Spleen (tissue), 11 donors: ENCODE measurements around the gene CPHXL2. TPM values are rescaled to one million over a fixed set of nuclear protein-coding genes. Genes with fewer than 3 reads are reported as not detected.

Experiments
- DNase-seq: peaks from one replicate; pipeline ENCODE4 v3.0.0-alpha.2; 2020
- H3K27ac ChIP-seq, 8 donors: fragments of 200-600 bp; sonication (generic) in 7 of 8; 1 replicate in 4 of 8; 2 replicates in 4 of 8; pipeline versions ENCODE4 v1.5.0 to v1.8.0; 2016 to 2021; ENCODE audit warnings: inconsistent platforms in 4 of 8, mild to moderate bottlenecking in 4 of 8, moderate library complexity in 1 of 8
- H3K27me3 ChIP-seq, 7 donors: fragments of 200-600 bp; sonication (generic) in 6 of 7; replicated peaks in 1 of 7; 1 replicate in 4 of 7; 2 replicates in 3 of 7; pipeline versions ENCODE4 v1.5.0 to v1.8.0; 2016 to 2021; ENCODE audit warnings: inconsistent platforms in 3 of 7, mild to moderate bottlenecking in 1 of 7
- H3K36me3 ChIP-seq, 6 donors: fragments of 200-600 bp; sonication (generic) in 5 of 6; 1 replicate in 4 of 6; 2 replicates in 2 of 6; pipeline versions ENCODE4 v1.5.0 to v1.8.0; 2016 to 2021; ENCODE audit warnings: inconsistent platforms in 2 of 6
- H3K4me1 ChIP-seq, 6 donors: fragments of 200-600 bp; sonication (generic) in 5 of 6; 1 replicate in 3 of 6; 2 replicates in 3 of 6; pipeline versions ENCODE4 v1.5.0 to v1.8.0; 2016 to 2021; ENCODE audit warnings: inconsistent platforms in 3 of 6
- H3K4me3 ChIP-seq, 8 donors: fragments of 200-600 bp; sonication (generic) in 7 of 8; 1 replicate in 4 of 8; 2 replicates in 4 of 8; pipeline versions ENCODE4 v1.5.0 to v1.8.0; 2016 to 2021; ENCODE audit warnings: inconsistent platforms in 4 of 8, mild to moderate bottlenecking in 4 of 8, moderate library complexity in 2 of 8
- H3K9me3 ChIP-seq, 8 donors: fragments of 200-600 bp; sonication (generic) in 7 of 8; 1 replicate in 4 of 8; 2 replicates in 4 of 8; pipeline versions ENCODE4 v1.5.0 to v1.8.0; 2016 to 2021; ENCODE audit warnings: inconsistent platforms in 4 of 8
- POLR2A ChIP-seq, 3 donors: fragments of 450-650 bp; IDR thresholded peaks; one replicate each; pipeline ENCODE4 v1.5.1; 2017; ENCODE audit warnings: antibody characterized with exemption in 3 of 3, mild to moderate bottlenecking in 1 of 3
- POLR2AphosphoS5 ChIP-seq, 3 donors: sonication (generic); formaldehyde crosslinking; IDR thresholded peaks; one replicate each; pipeline ENCODE4 v1.5.1; 2017; ENCODE audit warnings: antibody characterized with exemption in 3 of 3
- WGBS, 5 donors: extraction: QIAGEN DNeasy Blood & Tissue Kit in 3 of 5; methylation state at CpG; one replicate each; pipeline versions ENCODE4 v1.1.5 to v1.1.7; 2013 to 2018; 5-methylcytosine and 5-hydroxymethylcytosine counted together
- intact Hi-C: fragments of 100-400 bp; cut with DNase I; formaldehyde crosslinking; loops from one replicate; pipeline ENCODE4 v1.15.0; 2023; ENCODE audit warnings: low total_unique reads
- polyA plus RNA-seq, 3 donors: library from polyadenylated mRNA; stranded (reverse); fragments of 200-250 nt; gene quantifications; one replicate each; pipeline ENCODE4 v1.2.1, GENCODE V29; 2013
- total RNA-seq, 7 donors: library from RNA; depleted of rRNA in 3 of 7; stranded (reverse); fragments of >200 nt in 3 of 7; fragmentation: NEBNext Ultra II Directional in 4 of 7; extraction: Animal tissue kit (Norgen Biotek cat#: 25700) in 4 of 7; gene quantifications; one replicate each; pipeline versions ENCODE4 v1.1.0 to v1.2.1, GENCODE V29; 2016 to 2021
- TF ChIP-seq, protein P1 (sequence below), 11 experiments: fragments of 200-600 bp in 7 of 11; fragments of 450-650 bp in 4 of 11; sonication (generic) in 4 of 11; IDR thresholded peaks in 8 of 11; conservative IDR thresholded peaks in 3 of 11; 1 replicate in 7 of 11; 2 replicates in 4 of 11; pipeline versions ENCODE4 v1.4.0 to v1.8.0; 2016 to 2021; ENCODE audit warnings: antibody characterized with exemption in 11 of 11, inconsistent platforms in 4 of 11, mild to moderate bottlenecking in 1 of 11
- donor health status: healthy with polysubstance abuse.
- donor health status: DM: no; HTN: no; CAD: no; lungs with moderate emphysema.
- donor health status: DM: no; HTN: no; CAD: no.
- donor health status: Bipolar disorder and iron deficiency.
- donor health status: healthy.
- donor health status: DM: no; HTN: no; CAD: no.
- donor health status: DM: yes; HTN: yes; CAD: no.

CPHXL2 gene
- total and polyA plus RNA-seq, 10 donors, result 0.06 TPM; not detected in 9

DNA sequence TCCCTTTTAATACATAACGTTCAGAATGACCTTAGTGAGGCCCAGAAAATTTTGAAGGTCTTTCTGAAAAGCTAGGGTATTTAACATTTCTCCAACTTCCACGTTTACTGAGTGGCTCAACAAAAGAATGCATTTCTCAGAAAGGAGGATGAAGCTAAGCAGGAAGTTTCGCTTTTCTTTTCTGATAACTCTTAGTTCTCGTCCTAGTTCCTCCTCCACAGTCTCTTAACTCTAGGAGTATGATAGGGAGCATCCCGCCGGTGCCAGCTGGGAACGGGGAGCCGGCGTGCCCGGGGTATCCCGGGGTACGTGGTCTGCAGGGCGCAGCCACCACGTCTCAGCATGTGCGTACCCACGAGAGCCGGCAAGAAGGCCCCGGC, 29.7 kb downstream of the CPHXL2 start:
- Histone ChIP-seq H3K4me1 (peaks cover 49 to 77% (median 63%) of the 10 kb centered on the region in 6 donors), H3K36me3 (peaks cover 0 to 36% (median 20%) of the 10 kb centered on the region in 6 donors), H3K27me3 (no peaks in the 10 kb centered on the region), H3K9me3 (no peaks in the 10 kb centered on the region), H3K27ac (peak overlapping the region; percentile 85 to 99 (median 98)), H3K4me3 (peak overlapping the region; percentile 92 to 100 (median 98))
- TF ChIP-seq POLR2A (IDR thresholded peaks at IDR 0.05) (no peak), POLR2AphosphoS5 (IDR thresholded peaks at IDR 0.05) (no peak)
- TF ChIP-seq, protein P1, sequence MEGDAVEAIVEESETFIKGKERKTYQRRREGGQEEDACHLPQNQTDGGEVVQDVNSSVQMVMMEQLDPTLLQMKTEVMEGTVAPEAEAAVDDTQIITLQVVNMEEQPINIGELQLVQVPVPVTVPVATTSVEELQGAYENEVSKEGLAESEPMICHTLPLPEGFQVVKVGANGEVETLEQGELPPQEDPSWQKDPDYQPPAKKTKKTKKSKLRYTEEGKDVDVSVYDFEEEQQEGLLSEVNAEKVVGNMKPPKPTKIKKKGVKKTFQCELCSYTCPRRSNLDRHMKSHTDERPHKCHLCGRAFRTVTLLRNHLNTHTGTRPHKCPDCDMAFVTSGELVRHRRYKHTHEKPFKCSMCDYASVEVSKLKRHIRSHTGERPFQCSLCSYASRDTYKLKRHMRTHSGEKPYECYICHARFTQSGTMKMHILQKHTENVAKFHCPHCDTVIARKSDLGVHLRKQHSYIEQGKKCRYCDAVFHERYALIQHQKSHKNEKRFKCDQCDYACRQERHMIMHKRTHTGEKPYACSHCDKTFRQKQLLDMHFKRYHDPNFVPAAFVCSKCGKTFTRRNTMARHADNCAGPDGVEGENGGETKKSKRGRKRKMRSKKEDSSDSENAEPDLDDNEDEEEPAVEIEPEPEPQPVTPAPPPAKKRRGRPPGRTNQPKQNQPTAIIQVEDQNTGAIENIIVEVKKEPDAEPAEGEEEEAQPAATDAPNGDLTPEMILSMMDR (IDR thresholded peaks at IDR 0.05 in 8 of 11, conservative IDR thresholded peaks at IDR 0.05 in 3 of 11), result no peak
- DNase-seq, result no peak
- intact Hi-C loops, result no loop called here
- 0 to 1% (median 0%) methylated on average over 15 to 18 of the region's 18 CpGs for WGBS, 5 donors

DNA sequence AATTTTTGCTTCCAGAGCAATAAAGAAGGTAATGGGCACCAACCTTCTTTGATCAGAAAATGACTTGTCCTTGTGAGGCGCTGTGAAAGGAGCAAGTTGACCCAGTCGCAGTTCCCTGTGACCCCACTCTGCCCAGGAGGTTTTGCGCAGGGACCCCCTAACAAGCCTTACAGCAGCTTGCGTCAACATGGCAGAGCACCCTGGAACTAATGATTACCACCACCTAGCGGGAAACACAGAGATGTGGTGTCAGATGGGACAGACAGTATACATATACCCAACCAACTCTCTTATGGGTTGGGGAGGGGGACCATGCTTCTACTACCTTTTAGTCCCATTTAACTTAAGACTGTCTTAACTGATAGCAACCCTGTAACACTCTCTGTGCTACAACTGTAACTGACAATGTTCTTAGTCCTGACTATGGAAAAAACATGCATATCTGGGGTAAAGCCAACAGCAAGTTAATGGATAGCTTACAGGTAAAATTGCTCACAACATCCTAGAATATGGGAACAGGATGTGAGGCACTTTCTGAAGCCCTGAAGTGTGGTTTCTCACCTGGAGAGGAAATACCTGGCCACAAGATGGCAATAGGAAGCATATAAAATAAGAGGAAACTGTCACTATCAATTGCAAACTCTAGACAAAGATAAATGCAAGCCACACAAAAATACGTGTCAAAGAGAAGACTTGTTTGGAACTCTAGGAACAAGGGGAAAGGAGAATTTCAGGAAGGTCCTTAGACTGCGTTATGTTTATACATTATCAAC, 32.4 kb downstream of the CPHXL2 start:
- Histone ChIP-seq H3K27ac (peak overlapping the region in 2 of 8 donors; percentile 5 to 52), H3K36me3 (peaks cover 0 to 63% (median 46%) of the 10 kb centered on the region in 6 donors), H3K4me3 (peak overlapping the region in 1 of 8 donors; percentile 14), H3K9me3 (no peaks in the 10 kb centered on the region), H3K27me3 (no peaks in the 10 kb centered on the region), H3K4me1 (peaks cover 29 to 62% (median 38%) of the 10 kb centered on the region in 6 donors)
- intact Hi-C loops, result no loop called here
- DNase-seq, result no peak
- no peak for TF ChIP-seq POLR2AphosphoS5 (IDR thresholded peaks at IDR 0.05)
- TF ChIP-seq, protein P1 (IDR thresholded peaks at IDR 0.05 in 8 of 11, conservative IDR thresholded peaks at IDR 0.05 in 3 of 11), result no peak
- TF ChIP-seq POLR2A (IDR thresholded peaks at IDR 0.05), result no peak
- 86 to 90% (median 89%) methylated on average over 7 of the region's 7 CpGs for WGBS, 5 donors

DNA sequence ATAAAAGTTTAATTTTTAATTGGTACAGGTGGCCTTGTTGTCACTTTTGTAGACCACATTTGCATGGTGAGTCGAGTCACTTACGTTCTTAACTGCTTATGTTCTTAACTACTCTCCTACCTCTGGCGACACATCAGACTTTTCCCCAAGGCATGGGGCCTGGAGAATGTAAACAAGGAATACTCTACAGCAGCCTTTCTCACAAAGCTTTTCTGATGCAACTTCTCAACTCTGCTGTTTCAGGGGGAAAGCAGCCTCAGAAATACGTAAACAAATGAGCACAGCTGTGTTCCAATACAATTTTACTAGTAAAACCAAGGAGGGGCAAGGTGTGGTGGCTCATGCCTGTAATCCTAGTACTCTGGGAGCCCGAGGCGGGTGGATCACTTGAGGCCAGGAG, 36.2 kb downstream of the CPHXL2 start:
- 91 to 98% (median 96%) methylated on average over 6 of the region's 6 CpGs for WGBS, 5 donors
- Histone ChIP-seq H3K4me1 (peaks cover 16 to 54% (median 24%) of the 10 kb centered on the region in 6 donors), H3K9me3 (no peaks in the 10 kb centered on the region), H3K36me3 (peaks cover 0 to 100% (median 82%) of the 10 kb centered on the region in 6 donors), H3K4me3 (no peak overlapping the region), H3K27me3 (no peaks in the 10 kb centered on the region), H3K27ac (no peak overlapping the region)
- TF ChIP-seq POLR2A (IDR thresholded peaks at IDR 0.05), result no peak
- intact Hi-C loops, result no loop called here
- DNase-seq, result no peak

DNA sequence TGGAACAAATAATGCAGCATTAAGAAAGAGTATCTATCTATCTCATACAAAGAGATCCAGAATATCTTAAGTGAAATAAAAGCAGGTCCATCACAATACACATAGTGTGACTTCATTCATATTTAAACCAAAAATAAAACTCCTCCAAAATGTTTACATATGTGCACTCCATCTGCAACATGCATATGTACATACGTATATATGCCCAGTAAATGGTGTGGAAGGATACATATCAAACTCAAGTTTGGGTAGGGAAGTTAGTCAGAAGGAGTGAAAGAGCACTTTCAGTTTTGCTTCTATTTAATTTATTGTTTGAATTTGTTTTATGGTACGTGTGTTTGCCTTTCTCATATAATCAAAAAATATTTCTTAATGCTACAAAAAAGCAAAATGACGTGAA, 41.8 kb downstream of the CPHXL2 start:
- H3K4me1 ChIP-seq, result peaks cover 0 to 9% (median 0%) of the 10 kb centered on the region in 6 donors
- no peak overlapping the region for H3K27ac ChIP-seq
- no peak overlapping the region for H3K4me3 ChIP-seq
- peaks cover 11 to 100% (median 98%) of the 10 kb centered on the region in 6 donors for H3K36me3 ChIP-seq
- TF ChIP-seq POLR2AphosphoS5 (IDR thresholded peaks at IDR 0.05) (no peak), POLR2A (IDR thresholded peaks at IDR 0.05) (no peak)
- TF ChIP-seq, protein P1 (IDR thresholded peaks at IDR 0.05 in 8 of 11, conservative IDR thresholded peaks at IDR 0.05 in 3 of 11), result no peak
- DNase-seq, result no peak
- H3K27me3 ChIP-seq, result no peaks in the 10 kb centered on the region
- intact Hi-C loops, result no loop called here
- WGBS, 5 donors, result 72 to 92% (median 90%) methylated on average over 3 of the region's 3 CpGs
- no peaks in the 10 kb centered on the region for H3K9me3 ChIP-seq
